K562 (cell line): ENCODE results near the gene ESPL1. TPM values are rescaled to one million over a fixed set of nuclear protein-coding genes. Genes with fewer than 3 reads are reported as not detected.

Source experiments
- CBX2 ChIP-seq: fragments of 200-600 bp; sonication (generic); IDR thresholded peaks from one replicate; pipeline ENCODE4 v1.6.1; 2012; ENCODE audit warnings: mild to moderate bottlenecking, low read length, inconsistent platforms; ENCODE audit not compliant: insufficient read depth, poor library complexity, severe bottlenecking
- CREBBP ChIP-seq: IDR thresholded peaks from one replicate; pipeline ENCODE4 v1.6.1; 2012; ENCODE audit warnings: low read depth, mild to moderate bottlenecking, control low read depth, inconsistent platforms, low read length
- EZH2 ChIP-seq: IDR thresholded peaks from 2 replicates; pipeline ENCODE4 v1.6.1; 2012; ENCODE audit warnings: low read depth, mild to moderate bottlenecking, inconsistent platforms, low read length, borderline replicate concordance
- GTF2F1 ChIP-seq: IDR thresholded peaks from 2 replicates; pipeline ENCODE4 v1.6.1; 2011; ENCODE audit warnings: low read depth, low read length, improper control_type of control experiment
- JUNB ChIP-seq: fragments of 450-650 bp; formaldehyde crosslinking; conservative IDR thresholded peaks from 2 replicates; pipeline ENCODE4 v1.4.0; 2020; ENCODE audit warnings: mild to moderate bottlenecking
- KAT2B ChIP-seq: IDR thresholded peaks from one replicate; pipeline ENCODE4 v1.6.1; 2012; ENCODE audit warnings: low read depth, mild to moderate bottlenecking, control low read depth, inconsistent platforms, low read length, moderate library complexity
- L3MBTL2 ChIP-seq: fragments of 450-650 bp; IDR thresholded peaks from 2 replicates; pipeline ENCODE4 v1.6.1; 2016; ENCODE audit warnings: mild to moderate bottlenecking, moderate library complexity
- PCBP2 ChIP-seq: fragments of 200-400 bp; formaldehyde crosslinking; IDR thresholded peaks from 2 replicates; pipeline ENCODE4 v1.6.1; 2018; ENCODE audit warnings: low read length, low read depth, mild to moderate bottlenecking, moderate library complexity; ENCODE audit not compliant: poor library complexity, severe bottlenecking
- RBM39 ChIP-seq: fragments of 200-400 bp; formaldehyde crosslinking; optimal IDR thresholded peaks from 2 replicates; pipeline ENCODE3; 2018; ENCODE audit warnings: low read depth, low read length
- SNAPC5 ChIP-seq: fragments of 250-450 bp; sonication (Bioruptor Pico); IDR thresholded peaks from 2 replicates; pipeline ENCODE4 v1.8.0; 2021; ENCODE audit warnings: moderate library complexity, mild to moderate bottlenecking, inconsistent platforms
- TFAP4 ChIP-seq: sonication (generic); formaldehyde crosslinking; IDR thresholded peaks from 2 replicates; pipeline ENCODE4 v1.8.0; 2022; ENCODE audit warnings: missing genetic modification reagents, mild to moderate bottlenecking, moderate library complexity, borderline replicate concordance
- THAP7 ChIP-seq: fragments of 250-450 bp; sonication (Bioruptor Pico); IDR thresholded peaks from 2 replicates; pipeline ENCODE4 v1.5.0; 2021
- ZFP30 ChIP-seq: fragments of 250-450 bp; sonication (Bioruptor Pico); IDR thresholded peaks from 2 replicates; pipeline ENCODE4 v1.8.0; 2022; ENCODE audit warnings: moderate library complexity, mild to moderate bottlenecking, inconsistent platforms, borderline replicate concordance
- ZNF121 ChIP-seq: sonication (generic); formaldehyde crosslinking; conservative IDR thresholded peaks from 2 replicates; pipeline ENCODE4 v1.8.0; 2022; ENCODE audit warnings: missing genetic modification reagents
- ZNF436 ChIP-seq: fragments of 250-450, 450-650 bp; sonication (Bioruptor Pico); formaldehyde crosslinking; IDR thresholded peaks from 2 replicates; pipeline ENCODE4 v1.7.0; 2020; ENCODE audit warnings: mild to moderate bottlenecking
- ZNF644 ChIP-seq: fragments of 200-800 bp; sonication (Bioruptor generic); IDR thresholded peaks from 2 replicates; pipeline ENCODE4 v1.6.1; 2016; ENCODE audit warnings: low read depth, missing genetic modification characterization, missing compliant biosample characterization
- ZNF77 ChIP-seq: fragments of 250-450 bp; sonication (Bioruptor Pico); IDR thresholded peaks from 2 replicates; pipeline ENCODE4 v1.5.0; 2020
- polyA plus RNA-seq, 8 experiments: library from polyadenylated mRNA; depleted of rRNA in 4 of 8; stranded (reverse) in 5 of 8; unstranded in 3 of 8; fragments of >200 nt; fragmentation: Nextera tagmentation in 2 of 8; fragmentation: Illumina TruSeq in 1 of 8; extraction: Ambion mirVana in 2 of 8; extraction: Trizol in 1 of 8; gene quantifications; 2 replicates each; pipeline versions ENCODE4 v1.2.1 to v1.2.3, GENCODE V29; 2011 to 2014; ENCODE audit warnings: inconsistent platforms in 1 of 8, missing spikeins in 1 of 8
- total RNA-seq, 7 experiments: library from RNA; depleted of rRNA in 6 of 7; stranded (reverse); fragments of >200 nt in 6 of 7; fragmentation: Illumina TruSeq in 2 of 7; extraction: Trizol in 2 of 7; gene quantifications; 2 replicates each; pipeline versions ENCODE4 v1.2.1 to v1.2.3, GENCODE V29; 2011 to 2021; ENCODE audit warnings: low replicate concordance in 1 of 7
- TF ChIP-seq, protein P1 (sequence below), 2 experiments: fragments of 450-650 bp; conservative IDR thresholded peaks; 2 replicates each; pipeline ENCODE4 v1.6.1; 2017; ENCODE audit warnings: mild to moderate bottlenecking in 2 of 2, moderate library complexity in 2 of 2
- TF ChIP-seq, protein P2 (sequence below): sonication (generic); formaldehyde crosslinking; IDR thresholded peaks from 2 replicates; pipeline ENCODE4 v1.8.1; 2023; ENCODE audit warnings: missing genetic modification reagents, mild to moderate bottlenecking, borderline replicate concordance

The ESPL1 gene
- total and polyA plus RNA-seq, 9 of the 15 experiments (the other 6 are each of a cell fraction or from before 2014, with no cell fraction given): 1.2 to 55.0 (median 18.7) TPM

DNA sequence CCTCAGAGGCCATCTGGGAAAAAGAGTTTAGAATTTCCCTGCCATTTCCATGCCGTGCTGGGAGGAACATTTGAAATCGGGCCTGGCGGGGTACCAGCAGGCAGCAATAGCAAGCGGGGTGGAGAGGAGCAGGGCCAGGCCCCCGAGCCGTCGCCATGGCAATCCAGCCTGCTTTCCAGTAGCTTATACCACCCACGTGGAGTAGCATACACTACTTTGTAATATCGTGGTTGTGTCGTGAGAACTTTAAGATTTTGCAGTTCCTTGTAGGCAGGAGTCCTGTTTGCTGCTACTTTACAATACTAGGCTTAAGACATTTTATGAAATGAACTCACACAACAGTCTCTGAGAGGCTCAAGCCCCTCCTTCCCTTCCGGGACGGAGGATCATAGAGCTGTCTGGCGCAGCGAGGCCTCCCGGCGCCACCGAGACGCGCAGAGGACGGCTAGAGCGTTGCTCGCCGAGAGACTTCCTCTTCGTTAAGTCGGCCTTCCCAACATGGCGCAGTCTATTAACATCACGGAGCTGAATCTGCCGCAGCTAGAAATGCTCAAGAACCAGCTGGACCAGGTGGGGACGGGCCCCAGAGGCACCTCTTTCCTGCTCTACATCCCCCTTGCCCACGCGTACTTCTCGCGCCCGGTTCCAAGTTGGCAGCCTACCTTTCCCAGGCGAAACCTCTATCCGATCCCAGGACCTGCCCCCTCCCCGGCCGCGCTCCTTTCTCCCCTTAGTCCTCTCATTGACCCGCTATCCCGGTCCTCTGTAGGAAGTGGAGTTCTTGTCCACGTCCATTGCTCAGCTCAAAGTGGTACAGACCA, 27.2 kb downstream of the ESPL1 start, which contains the start of gene PFDN5 (continued):
- TF ChIP-seq CBX2 (no peak), ZNF644 (peak; percentile 60; the same call in 1 of the 2 replicates), JUNB (no peak), ZNF77 (CRISPR knock-in tag) (no peak), ZNF436 (CRISPR knock-in tag) (no peak), PCBP2 (no peak), ZNF121 (no peak), L3MBTL2 (peak; percentile 40; the same call in 1 of the 2 replicates), KAT2B (no peak), EZH2 (no peak), ZFP30 (CRISPR knock-in tag) (no peak), GTF2F1 (peak; percentile 34; the same call in 1 of the 2 replicates), RBM39 (no peak), CREBBP (no peak), SNAPC5 (no peak), THAP7 (CRISPR knock-in tag) (peak; percentile 25; the same call in 1 of the 2 replicates), TFAP4 (peak; percentile 90)
- TF ChIP-seq, protein P1, sequence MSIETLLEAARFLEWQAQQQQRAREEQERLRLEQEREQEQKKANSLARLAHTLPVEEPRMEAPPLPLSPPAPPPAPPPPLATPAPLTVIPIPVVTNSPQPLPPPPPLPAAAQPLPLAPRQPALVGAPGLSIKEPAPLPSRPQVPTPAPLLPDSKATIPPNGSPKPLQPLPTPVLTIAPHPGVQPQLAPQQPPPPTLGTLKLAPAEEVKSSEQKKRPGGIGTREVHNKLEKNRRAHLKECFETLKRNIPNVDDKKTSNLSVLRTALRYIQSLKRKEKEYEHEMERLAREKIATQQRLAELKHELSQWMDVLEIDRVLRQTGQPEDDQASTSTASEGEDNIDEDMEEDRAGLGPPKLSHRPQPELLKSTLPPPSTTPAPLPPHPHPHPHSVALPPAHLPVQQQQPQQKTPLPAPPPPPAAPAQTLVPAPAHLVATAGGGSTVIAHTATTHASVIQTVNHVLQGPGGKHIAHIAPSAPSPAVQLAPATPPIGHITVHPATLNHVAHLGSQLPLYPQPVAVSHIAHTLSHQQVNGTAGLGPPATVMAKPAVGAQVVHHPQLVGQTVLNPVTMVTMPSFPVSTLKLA (conservative IDR thresholded peaks at IDR 0.05): peak; percentile 94 to 97
- TF ChIP-seq, protein P2, sequence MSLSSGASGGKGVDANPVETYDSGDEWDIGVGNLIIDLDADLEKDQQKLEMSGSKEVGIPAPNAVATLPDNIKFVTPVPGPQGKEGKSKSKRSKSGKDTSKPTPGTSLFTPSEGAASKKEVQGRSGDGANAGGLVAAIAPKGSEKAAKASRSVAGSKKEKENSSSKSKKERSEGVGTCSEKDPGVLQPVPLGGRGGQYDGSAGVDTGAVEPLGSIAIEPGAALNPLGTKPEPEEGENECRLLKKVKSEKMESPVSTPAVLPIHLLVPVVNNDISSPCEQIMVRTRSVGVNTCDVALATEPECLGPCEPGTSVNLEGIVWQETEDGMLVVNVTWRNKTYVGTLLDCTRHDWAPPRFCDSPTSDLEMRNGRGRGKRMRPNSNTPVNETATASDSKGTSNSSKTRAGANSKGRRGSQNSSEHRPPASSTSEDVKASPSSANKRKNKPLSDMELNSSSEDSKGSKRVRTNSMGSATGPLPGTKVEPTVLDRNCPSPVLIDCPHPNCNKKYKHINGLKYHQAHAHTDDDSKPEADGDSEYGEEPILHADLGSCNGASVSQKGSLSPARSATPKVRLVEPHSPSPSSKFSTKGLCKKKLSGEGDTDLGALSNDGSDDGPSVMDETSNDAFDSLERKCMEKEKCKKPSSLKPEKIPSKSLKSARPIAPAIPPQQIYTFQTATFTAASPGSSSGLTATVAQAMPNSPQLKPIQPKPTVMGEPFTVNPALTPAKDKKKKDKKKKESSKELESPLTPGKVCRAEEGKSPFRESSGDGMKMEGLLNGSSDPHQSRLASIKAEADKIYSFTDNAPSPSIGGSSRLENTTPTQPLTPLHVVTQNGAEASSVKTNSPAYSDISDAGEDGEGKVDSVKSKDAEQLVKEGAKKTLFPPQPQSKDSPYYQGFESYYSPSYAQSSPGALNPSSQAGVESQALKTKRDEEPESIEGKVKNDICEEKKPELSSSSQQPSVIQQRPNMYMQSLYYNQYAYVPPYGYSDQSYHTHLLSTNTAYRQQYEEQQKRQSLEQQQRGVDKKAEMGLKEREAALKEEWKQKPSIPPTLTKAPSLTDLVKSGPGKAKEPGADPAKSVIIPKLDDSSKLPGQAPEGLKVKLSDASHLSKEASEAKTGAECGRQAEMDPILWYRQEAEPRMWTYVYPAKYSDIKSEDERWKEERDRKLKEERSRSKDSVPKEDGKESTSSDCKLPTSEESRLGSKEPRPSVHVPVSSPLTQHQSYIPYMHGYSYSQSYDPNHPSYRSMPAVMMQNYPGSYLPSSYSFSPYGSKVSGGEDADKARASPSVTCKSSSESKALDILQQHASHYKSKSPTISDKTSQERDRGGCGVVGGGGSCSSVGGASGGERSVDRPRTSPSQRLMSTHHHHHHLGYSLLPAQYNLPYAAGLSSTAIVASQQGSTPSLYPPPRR (CRISPR knock-in tag): no peak
